M059J (cell line): ENCODE measurements around the gene TAOK1. TPM values are rescaled to one million over a fixed set of nuclear protein-coding genes. Genes with fewer than 3 reads are reported as not detected.
"Not testable (repeated sequence)": the region's sequence is repeated elsewhere in the genome, so short reads cannot be mapped to it uniquely, and the experiment has no call there.

Experiments
- DNase-seq: peaks from one replicate; pipeline ENCODE4 v3.0.0-alpha.2; 2012; ENCODE audit warnings: low read depth
- total RNA-seq: library from RNA; depleted of rRNA; stranded (reverse); fragments of >200 nt; shearing (Covaris generic); gene quantifications from 2 replicates; pipeline ENCODE4 v1.2.3, GENCODE V29; 2014

TAOK1 gene
- total RNA-seq, 1 experiment from 2014 or later = 27.7 TPM

- peak; percentile 31 for DNase-seq
Observed at GRCh38 chr17:29546085-29546484, 155.9 kb downstream of the TAOK1 start.

GRCh38 chr17:29546830-29547229 is 156.7 kb downstream of the TAOK1 start:
- DNase-seq = no peak

- DNase-seq = peak; percentile 54
Observed at GRCh38 chr17:29549177-29549923, 159.2 kb downstream of the TAOK1 start.

GRCh38 chr17:29555840-29556239 is 165.7 kb downstream of the TAOK1 start:
- DNase-seq = no peak

GRCh38 chr17:29557085-29557738 is 167.0 kb downstream of the TAOK1 start:
- peak; percentile 48 for DNase-seq

GRCh38 chr17:29557739-29558116 is 167.6 kb downstream of the TAOK1 start:
- DNase-seq = no peak

GRCh38 chr17:29558139-29558538 is 168.0 kb downstream of the TAOK1 start:
- DNase-seq = not testable (repeated sequence)

- no peak for DNase-seq
Observed at GRCh38 chr17:29559640-29560039, 169.5 kb downstream of the TAOK1 start.

- DNase-seq = no peak
Observed at GRCh38 chr17:29560316-29560715, 170.2 kb downstream of the TAOK1 start.

- no peak for DNase-seq
Observed at GRCh38 chr17:29561554-29562517, 171.7 kb downstream of the TAOK1 start.

GRCh38 chr17:29562615-29563014 is 172.5 kb downstream of the TAOK1 start:
- no peak for DNase-seq

GRCh38 chr17:29563816-29564215 is 173.7 kb downstream of the TAOK1 start:
- DNase-seq = no peak

GRCh38 chr17:29565643-29566472 is 175.7 kb downstream of the TAOK1 start:
- no peak for DNase-seq

GRCh38 chr17:29566473-29567303 is 176.5 kb downstream of the TAOK1 start, which contains the start of gene ABHD15:
ABHD15 (minus strand) TSS chr17:29567037; CDS start chr17:29566966, 71 bp downstream.
- peak; percentile 59 for DNase-seq

GRCh38 chr17:29567304-29567553 is 177.1 kb downstream of the TAOK1 start:
- no peak for DNase-seq

GRCh38 chr17:29567554-29568330 is 177.6 kb downstream of the TAOK1 start:
- DNase-seq = peak; percentile 77

GRCh38 chr17:29568331-29569244 is 178.4 kb downstream of the TAOK1 start, which contains the start of gene TP53I13:
TP53I13 (plus strand) TSS chr17:29568701; CDS start chr17:29568759, 58 bp downstream.
- DNase-seq = peak; percentile 76

GRCh38 chr17:29569245-29569950 is 179.2 kb downstream of the TAOK1 start:
- peak; percentile 38 for DNase-seq
